GM19239 (cell line): ENCODE results near the gene AMER2.

ENCODE experiments used
- DNase-seq: peaks from one replicate; pipeline ENCODE4 v3.0.0; 2011; ENCODE audit warnings: low spot score; ENCODE audit not compliant: insufficient read length
- FAIRE-seq: peaks from 2 replicates; lab custom pipeline; 2011; peaks lifted over from hg19 to GRCh38; lab: Jason Lieb, UNC

Gene AMER2

DNA sequence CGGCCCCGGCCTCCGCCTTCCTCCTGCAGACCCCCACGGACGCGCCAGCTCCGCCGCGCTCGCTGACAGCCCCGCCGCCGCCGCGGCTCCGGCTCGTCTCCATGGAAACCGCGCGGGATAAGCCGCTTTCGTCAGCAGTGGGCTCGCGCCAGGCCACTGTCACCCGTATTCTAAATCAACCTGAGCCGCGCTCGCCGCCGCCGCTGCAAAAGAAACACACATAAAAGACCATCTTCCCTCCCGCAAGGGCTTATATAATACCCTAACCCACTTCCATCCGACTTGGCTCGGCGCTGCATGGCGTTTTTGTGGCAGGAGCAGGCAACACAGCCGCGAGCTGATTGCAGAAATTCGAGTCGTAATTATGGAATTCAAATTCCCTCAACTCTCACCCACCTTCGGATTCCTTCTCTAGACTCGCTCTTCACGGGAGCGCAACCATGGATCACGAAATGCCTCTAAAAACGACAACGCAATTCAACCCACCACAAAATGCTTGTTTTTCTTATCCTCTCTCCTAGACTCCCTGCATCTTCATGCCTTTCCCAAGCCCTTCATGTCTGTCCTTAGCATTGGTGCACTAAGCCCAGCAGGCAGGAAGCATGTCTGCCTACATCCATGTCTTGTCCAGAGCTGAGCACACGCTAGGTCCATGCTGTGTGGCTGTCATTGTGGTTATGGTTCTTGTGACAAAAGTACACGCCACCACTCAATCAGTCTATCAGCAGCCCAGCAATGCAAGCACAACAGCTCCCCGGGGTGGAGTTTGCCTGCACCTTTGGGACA lies at the start of gene AMER2:
TSS of gene AMER2 (minus strand) at position 772 of the 786 bp plus-strand sequence. CDS start at position 103, 669 bp downstream.
- DNase-seq (no peak), FAIRE-seq (no peak)

DNA sequence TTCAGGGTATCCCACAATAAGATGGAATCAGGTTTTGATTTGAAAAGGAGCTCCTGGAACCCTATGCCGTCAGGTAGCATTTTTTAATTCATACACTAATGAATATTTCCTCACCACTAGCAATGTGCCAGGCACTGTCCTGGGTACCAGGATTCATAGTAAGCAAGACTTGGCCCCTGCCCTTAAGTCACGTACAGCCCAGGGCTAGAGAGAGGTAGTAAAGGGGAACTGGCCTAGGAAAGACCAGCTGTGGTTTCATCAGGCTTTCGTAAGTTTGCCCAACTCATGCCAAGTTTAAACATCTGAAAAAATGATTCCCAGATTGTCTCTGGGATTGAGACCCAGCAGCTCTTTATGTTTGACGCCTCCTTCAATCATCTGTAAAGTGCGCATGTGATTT lies 45.9 kb upstream of the AMER2 start:
- no peak for FAIRE-seq
- no peak for DNase-seq

GRCh38 chr13:25217023-25217885 lies 45.2 kb upstream of the AMER2 start:
- DNase-seq (no peak), FAIRE-seq (no peak)

- FAIRE-seq (no peak), DNase-seq (no peak)
Measured at GRCh38 chr13:25215253-25215575, 43.1 kb upstream of the AMER2 start.

DNA sequence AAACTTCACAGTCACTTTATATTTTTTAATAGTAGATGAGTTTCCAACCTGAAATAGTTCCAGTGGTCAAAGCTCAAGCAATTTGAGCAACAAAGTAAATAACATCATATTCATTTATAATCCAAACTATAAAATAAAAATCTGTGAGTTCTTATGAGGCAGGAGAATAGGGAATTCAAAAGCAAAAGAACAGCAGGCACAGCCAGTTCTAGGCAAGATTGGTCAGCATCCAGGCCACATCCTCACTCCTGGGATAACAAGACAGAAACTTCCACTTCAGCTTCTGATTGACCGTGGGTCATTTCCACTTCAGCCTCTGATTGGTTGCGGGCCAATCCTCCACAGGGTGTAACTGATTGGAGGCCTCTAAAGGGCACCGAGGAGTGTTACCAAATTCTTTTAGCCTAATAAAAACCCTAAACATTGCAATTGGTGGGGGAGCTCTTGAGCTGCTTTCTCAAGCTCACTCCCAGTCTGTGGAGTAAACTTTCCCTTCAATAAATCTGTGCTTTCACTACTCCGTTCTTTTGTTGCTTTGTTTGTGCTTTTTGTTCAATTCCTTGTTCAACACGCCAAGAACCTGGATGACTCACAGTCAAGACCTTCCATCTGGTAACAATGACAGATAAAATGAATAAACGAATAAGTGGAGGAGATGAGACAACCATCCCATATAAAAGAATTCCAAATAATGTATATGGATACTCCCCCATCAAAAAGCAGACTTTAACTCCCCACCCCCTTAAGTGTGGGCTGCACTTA lies 42.6 kb upstream of the AMER2 start:
- no peak for FAIRE-seq
- no peak for DNase-seq

DNA sequence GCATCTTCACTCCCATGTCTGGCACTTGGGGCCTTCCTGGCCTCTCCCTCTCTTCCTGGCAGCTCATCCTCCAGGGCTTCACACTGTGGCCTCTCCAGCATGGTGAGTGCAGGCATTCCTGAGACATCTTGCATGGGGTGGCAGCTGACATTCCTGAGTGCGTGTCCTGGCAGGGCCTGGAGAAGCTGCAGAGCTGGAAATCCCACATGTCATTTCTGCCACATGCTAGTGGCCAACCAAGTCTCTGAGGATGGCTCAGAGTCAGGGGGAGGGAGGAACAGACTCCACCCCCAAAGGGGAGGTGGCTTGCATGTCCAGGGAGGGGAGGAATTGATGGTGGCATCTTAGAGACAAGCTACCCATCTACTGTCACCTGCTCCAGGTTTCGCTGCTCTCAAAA lies 41.6 kb upstream of the AMER2 start:
- FAIRE-seq = no peak
- DNase-seq = no peak

- DNase-seq = no peak
Measured at GRCh38 chr13:25210842-25211569, 38.9 kb upstream of the AMER2 start.

DNA sequence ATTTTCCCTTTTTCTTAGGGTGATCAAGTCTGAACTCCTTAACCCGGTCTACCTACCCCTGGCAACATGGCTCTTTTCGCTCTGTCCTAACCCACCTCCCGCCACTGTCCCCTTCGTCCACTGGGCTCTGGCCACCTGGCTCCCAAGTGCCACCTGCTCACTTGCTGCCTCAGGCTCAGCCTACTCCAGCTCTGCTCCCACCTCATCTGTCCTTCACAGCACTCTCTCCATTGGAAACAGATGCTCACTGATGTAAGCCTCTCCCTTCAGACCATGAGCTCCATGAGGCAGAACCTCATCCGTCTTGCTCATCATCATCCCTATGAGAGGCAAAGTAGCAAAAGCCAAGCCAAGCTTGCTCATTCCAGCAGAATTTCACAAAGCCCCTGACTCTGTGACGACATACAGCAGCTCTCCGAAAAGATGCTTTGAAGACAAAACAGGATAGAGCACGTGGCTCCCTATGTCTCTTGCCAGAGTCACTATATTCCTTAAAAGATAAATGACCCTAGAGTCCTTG lies 35.3 kb upstream of the AMER2 start:
- no peak for DNase-seq
- FAIRE-seq = no peak

More at GRCh38 chr13:25210842-25211569, 38.9 kb upstream of the AMER2 start:
- no peak for FAIRE-seq

- no peak for DNase-seq
- no peak for FAIRE-seq
Measured at GRCh38 chr13:25204863-25205262, 32.8 kb upstream of the AMER2 start.

DNA sequence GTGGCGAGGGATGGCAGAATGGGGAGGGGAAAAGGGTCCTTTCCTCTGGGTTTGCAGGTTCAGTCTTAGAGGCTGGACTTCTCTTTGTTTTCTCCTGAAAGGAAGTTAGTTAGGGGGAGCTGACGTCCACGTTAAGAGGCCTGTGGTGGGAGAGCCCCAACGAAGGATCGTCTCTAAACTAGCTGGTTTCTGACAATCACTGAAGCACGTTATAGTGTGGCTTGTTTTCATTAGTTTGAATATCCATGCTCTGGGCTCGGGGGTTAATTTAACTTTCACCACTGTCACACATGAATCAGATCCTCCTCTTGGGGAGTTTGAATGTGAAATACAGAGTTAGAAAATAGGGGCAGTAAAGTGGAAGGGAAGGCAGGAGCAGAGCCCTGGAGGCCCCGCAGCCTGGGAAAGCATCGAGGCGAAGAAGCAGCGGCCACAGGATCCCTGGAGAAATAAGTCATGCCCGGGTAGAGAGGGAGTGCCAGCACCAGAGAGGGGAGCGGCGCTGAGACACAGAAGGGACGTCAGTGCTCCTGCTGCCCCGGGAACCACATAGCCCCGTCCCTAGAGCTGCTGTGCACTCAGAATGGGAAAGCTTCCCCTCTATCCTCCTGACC lies 31.1 kb upstream of the AMER2 start:
- no peak for DNase-seq
- FAIRE-seq = no peak

- FAIRE-seq (no peak), DNase-seq (no peak)
Measured at GRCh38 chr13:25200783-25201182, 28.7 kb upstream of the AMER2 start.

- FAIRE-seq = no peak
- no peak for DNase-seq
Measured at GRCh38 chr13:25198647-25199046, 26.6 kb upstream of the AMER2 start.

DNA sequence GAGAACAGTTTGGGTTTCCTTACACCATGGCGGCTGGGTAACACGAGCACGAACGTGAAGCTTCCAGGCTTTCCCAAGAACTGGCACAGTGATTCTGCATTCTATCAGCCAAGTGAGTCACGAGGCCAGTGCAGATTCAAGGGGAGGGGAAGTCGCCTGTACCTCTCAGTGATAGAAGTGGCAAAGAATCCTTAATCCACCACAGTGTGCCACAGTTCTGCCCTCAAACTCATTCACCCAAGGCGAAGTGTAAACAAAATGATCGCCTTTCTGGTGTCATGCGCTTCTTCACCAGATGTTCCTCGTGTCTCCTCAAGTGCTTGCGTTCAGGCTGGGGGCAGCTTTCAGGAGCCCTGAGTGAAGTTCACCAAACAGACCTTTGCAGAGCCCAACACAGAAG lies 24.9 kb upstream of the AMER2 start:
- no peak for FAIRE-seq
- no peak for DNase-seq

GRCh38 chr13:25192936-25193335 lies 20.8 kb upstream of the AMER2 start:
- DNase-seq (no peak), FAIRE-seq (no peak)

DNA sequence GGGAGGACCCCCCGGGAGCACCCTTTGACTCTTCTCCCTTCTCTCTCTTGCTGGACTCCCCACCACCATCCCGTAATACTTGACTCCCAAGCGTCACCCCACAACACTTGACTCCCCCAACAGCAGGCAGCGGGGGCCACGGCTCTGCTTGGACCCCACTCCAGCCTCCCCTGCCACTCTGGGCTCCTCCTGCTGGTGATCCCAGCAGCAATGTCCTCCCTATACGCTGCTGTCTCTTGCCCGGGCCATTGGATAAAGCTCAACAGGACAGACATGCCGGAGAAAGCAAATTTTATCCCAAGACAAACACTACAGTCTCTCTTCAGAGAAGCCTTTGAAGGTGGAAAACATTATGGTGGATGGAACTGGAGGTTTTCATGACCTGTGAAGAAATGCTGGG lies 20.4 kb upstream of the AMER2 start:
- no peak for DNase-seq
- no peak for FAIRE-seq

- no peak for FAIRE-seq
- no peak for DNase-seq
Measured at GRCh38 chr13:25192052-25192451, 20.0 kb upstream of the AMER2 start.

GRCh38 chr13:25190771-25191170 lies 18.7 kb upstream of the AMER2 start:
- DNase-seq = no peak
- no peak for FAIRE-seq

- DNase-seq = no peak
- FAIRE-seq = no peak
Measured at GRCh38 chr13:25190256-25190655, 18.2 kb upstream of the AMER2 start.

DNA sequence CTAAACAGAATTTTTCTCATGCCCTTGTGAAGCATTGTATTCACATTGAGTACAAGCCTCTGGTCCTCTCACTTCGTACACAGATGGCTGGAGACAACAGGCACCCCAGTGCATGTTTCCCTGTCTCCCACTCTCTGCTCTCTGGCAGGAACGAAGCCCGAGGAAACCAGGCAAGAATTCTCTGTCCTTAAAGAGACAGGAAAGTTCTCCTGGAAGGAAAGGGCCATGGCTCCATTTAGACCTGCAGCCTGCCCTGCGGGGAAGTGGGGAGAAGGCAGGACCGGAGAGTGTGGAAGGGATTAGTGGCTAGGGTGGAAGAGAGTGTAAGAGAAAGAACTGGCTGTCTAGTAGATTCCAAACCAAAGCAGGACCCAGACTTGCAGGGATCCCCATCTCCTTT lies 15.5 kb upstream of the AMER2 start:
- DNase-seq = no peak
- FAIRE-seq = no peak

GRCh38 chr13:25186187-25186586 lies 14.1 kb upstream of the AMER2 start:
- DNase-seq (no peak), FAIRE-seq (no peak)
